SK-N-SH (cell line): Measurements from ENCODE around the gene AHNAK. TPM values are rescaled to one million over a fixed set of nuclear protein-coding genes. Genes with fewer than 3 reads are reported as not detected.

Source experiments
- CTCF ChIA-PET: fragments of 300-600, 350-600 bp; formaldehyde crosslinking; extraction: SDS; loops from one replicate; lab custom pipeline; 2021; lab: Yijun Ruan, JAX
- POLR2A ChIA-PET: fragments of 350-600 bp; sonication (Branson Sonifier 250); formaldehyde crosslinking; extraction: SDS; loops from one replicate; lab custom pipeline; 2020; ENCODE audit warnings: antibody characterized with exemption, inconsistent platforms; lab: Yijun Ruan, JAX
- DNase-seq: peaks from one replicate; pipeline ENCODE4 v3.0.0; 2012
- H2AFZ ChIP-seq: fragments of 200-600 bp; sonication (generic); 2 replicates; pipeline ENCODE4 v1.8.1; 2016; ENCODE audit warnings: antibody characterized with exemption, mild to moderate bottlenecking, low read depth
- H3F3A ChIP-seq: fragments of 200-600 bp; sonication (generic); replicated peaks from 2 replicates; pipeline ENCODE3; 2016; ENCODE audit warnings: antibody characterized with exemption, mild to moderate bottlenecking; ENCODE audit not compliant: insufficient read depth
- H3K27ac ChIP-seq, 2 experiments: fragments of 200-500 bp in 1 of 2; fragments of 200-600 bp in 1 of 2; sonication (Bioruptor generic) in 1 of 2; sonication (generic), shearing (Covaris generic) in 1 of 2; 2 replicates each; pipeline versions ENCODE4 v1.5.1 to v1.6.1; 2014 to 2016; ENCODE audit warnings: low read depth in 2 of 2, inconsistent platforms in 1 of 2, low read length in 1 of 2, mild to moderate bottlenecking in 1 of 2, mixed read lengths in 1 of 2
- H3K27me3 ChIP-seq: fragments of 200-600 bp; sonication (generic), shearing (Covaris generic); 2 replicates; pipeline ENCODE4 v1.6.1; 2016; ENCODE audit warnings: mixed run types; ENCODE audit not compliant: insufficient read depth
- H3K36me3 ChIP-seq, 2 experiments: fragments of 200-500 bp in 1 of 2; fragments of 200-600 bp in 1 of 2; sonication (Bioruptor generic) in 1 of 2; sonication (generic) in 1 of 2; replicated peaks in 1 of 2; 2 replicates each; pipeline versions ENCODE3 to v1.5.1; 2014 to 2016; ENCODE audit warnings: low read length in 1 of 2, mild to moderate bottlenecking in 1 of 2; ENCODE audit not compliant: insufficient read depth in 2 of 2, control insufficient read depth in 1 of 2
- H3K4me1 ChIP-seq, 2 experiments: fragments of 200-500 bp in 1 of 2; fragments of 200-600 bp in 1 of 2; sonication (Bioruptor generic) in 1 of 2; sonication (generic), shearing (Covaris generic) in 1 of 2; 2 replicates each; pipeline versions ENCODE4 v1.5.1 to v1.6.1; 2014 to 2016; ENCODE audit warnings: low read depth in 1 of 2, low read length in 1 of 2, mixed run types in 1 of 2; ENCODE audit not compliant: insufficient read depth in 2 of 2, control insufficient read depth in 1 of 2
- H3K4me2 ChIP-seq: fragments of 200-600 bp; sonication (generic), shearing (Covaris generic); 2 replicates; pipeline ENCODE4 v1.6.1; 2017; ENCODE audit warnings: mixed run types
- H3K4me3 ChIP-seq, 2 experiments: fragments of 200-500 bp in 1 of 2; fragments of 200-600 bp in 1 of 2; sonication (Bioruptor generic) in 1 of 2; sonication (generic), shearing (Covaris generic) in 1 of 2; 2 replicates each; pipeline versions ENCODE4 v1.5.1 to v1.8.1; 2014 to 2016; ENCODE audit warnings: low read depth in 2 of 2, inconsistent platforms in 1 of 2, low read length in 1 of 2, mild to moderate bottlenecking in 1 of 2, mixed read lengths in 1 of 2, moderate library complexity in 1 of 2
- H3K79me2 ChIP-seq: fragments of 200-600 bp; sonication (generic); 2 replicates; pipeline ENCODE4 v1.8.1; 2017; ENCODE audit warnings: mild to moderate bottlenecking; ENCODE audit not compliant: insufficient read depth
- H3K9ac ChIP-seq: fragments of 200-600 bp; sonication (generic); 2 replicates; pipeline ENCODE4 v1.6.1; 2017; ENCODE audit warnings: mixed run types
- H3K9me2 ChIP-seq: fragments of 200-600 bp; sonication (generic); 2 replicates; pipeline ENCODE4 v1.6.1; 2017; ENCODE audit warnings: mixed run types
- H3K9me3 ChIP-seq: fragments of 200-600 bp; sonication (generic); 2 replicates; pipeline ENCODE4 v1.6.1; 2017; ENCODE audit warnings: mixed run types, mild to moderate bottlenecking, moderate library complexity
- H4K20me1 ChIP-seq: fragments of 200-600 bp; sonication (generic); 2 replicates; pipeline ENCODE4 v1.6.1; 2017; ENCODE audit warnings: mild to moderate bottlenecking, mixed run types; ENCODE audit not compliant: insufficient read depth
- CHD2 ChIP-seq: fragments of 150-350 bp; IDR thresholded peaks from 2 replicates; pipeline ENCODE4 v1.6.1; 2018; ENCODE audit warnings: low read length; ENCODE audit not compliant: partially characterized antibody
- ELF1 ChIP-seq: IDR thresholded peaks from 2 replicates; pipeline ENCODE4 v1.4.0; 2012
- EP300 ChIP-seq, 2 experiments: IDR thresholded peaks; 2 replicates each; pipeline versions ENCODE4 v1.4.0 to v1.6.1; 2012; ENCODE audit warnings: borderline replicate concordance in 1 of 2, low read depth in 1 of 2, low read length in 1 of 2
- FOSL2 ChIP-seq: IDR thresholded peaks from 2 replicates; pipeline ENCODE4 v1.4.0; 2012; ENCODE audit warnings: low read depth, mild to moderate bottlenecking, moderate library complexity, borderline replicate concordance
- FOXJ3 ChIP-seq: sonication (generic); formaldehyde crosslinking; IDR thresholded peaks from 2 replicates; pipeline ENCODE4 v1.5.1; 2020; ENCODE audit warnings: mild to moderate bottlenecking, missing genetic modification reagents
- MEF2A ChIP-seq: IDR thresholded peaks from 2 replicates; pipeline ENCODE4 v1.4.0; 2012; ENCODE audit warnings: low read depth, borderline replicate concordance
- MXI1 ChIP-seq: IDR thresholded peaks from 2 replicates; pipeline ENCODE4 v1.6.1; 2012; ENCODE audit warnings: mild to moderate bottlenecking, low read depth, low read length, improper control_type of control experiment
- NFIC ChIP-seq: IDR thresholded peaks from 2 replicates; pipeline ENCODE4 v1.4.0; 2012; ENCODE audit warnings: borderline replicate concordance
- NRF1 ChIP-seq: IDR thresholded peaks from 2 replicates; pipeline ENCODE4 v1.6.1; 2012; ENCODE audit warnings: low read depth, mild to moderate bottlenecking, low read length
- RAD21 ChIP-seq: IDR thresholded peaks from 2 replicates; pipeline ENCODE4 v1.6.1; 2012; ENCODE audit warnings: mild to moderate bottlenecking, low read length
- RCOR1 ChIP-seq: fragments of 150-350 bp; IDR thresholded peaks from 2 replicates; pipeline ENCODE4 v1.6.1; 2017; ENCODE audit warnings: antibody characterized with exemption, low read length
- RXRA ChIP-seq: IDR thresholded peaks from 2 replicates; pipeline ENCODE4 v1.4.0; 2012; ENCODE audit warnings: low read depth, mild to moderate bottlenecking, borderline replicate concordance
- SMC3 ChIP-seq: IDR thresholded peaks from 2 replicates; pipeline ENCODE4 v1.6.1; 2012; ENCODE audit warnings: low read depth, low read length, improper control_type of control experiment
- TCF12 ChIP-seq: IDR thresholded peaks from 2 replicates; pipeline ENCODE4 v1.4.0; 2012
- YY1 ChIP-seq: IDR thresholded peaks from 2 replicates; pipeline ENCODE4 v1.4.0; 2012; ENCODE audit warnings: low read depth, mild to moderate bottlenecking
- WGBS: methylation state at CpG from one replicate; pipeline ENCODE4 v1.1.6; 2017; ENCODE audit warnings: low lambda C conversion rate; 5-methylcytosine and 5-hydroxymethylcytosine counted together
- polyA plus RNA-seq, 3 experiments: library from polyadenylated mRNA; depleted of rRNA; stranded (reverse); fragments of >200 nt; gene quantifications; 2 replicates each; pipeline ENCODE4 v1.2.3, GENCODE V29; 2012
- TF ChIP-seq, protein P1 (sequence below): IDR thresholded peaks from 2 replicates; pipeline ENCODE4; 2012
- TF ChIP-seq, protein P2 (sequence below): IDR thresholded peaks from 2 replicates; pipeline ENCODE4 v1.6.1; 2012; ENCODE audit warnings: mild to moderate bottlenecking, low read depth, low read length, moderate library complexity
- TF ChIP-seq, protein P3 (sequence below): fragments of 200-600 bp; sonication (generic); IDR thresholded peaks from 2 replicates; pipeline ENCODE4 v1.6.1; 2017; ENCODE audit warnings: antibody characterized with exemption, mild to moderate bottlenecking, moderate library complexity
- TF ChIP-seq, protein P4 (sequence below): IDR thresholded peaks from 2 replicates; pipeline ENCODE4 v1.4.0; 2012; ENCODE audit warnings: low read depth, borderline replicate concordance
- TF ChIP-seq, protein P5 (sequence below): fragments of 150-350 bp; IDR thresholded peaks from 2 replicates; pipeline ENCODE4 v1.6.1; 2017; ENCODE audit warnings: antibody characterized with exemption, low read length, low read depth, borderline replicate concordance

The AHNAK gene
- polyA plus RNA-seq, 1 of the 3 experiments (the other 2 are of a cell fraction), result 57.8 TPM

DNA sequence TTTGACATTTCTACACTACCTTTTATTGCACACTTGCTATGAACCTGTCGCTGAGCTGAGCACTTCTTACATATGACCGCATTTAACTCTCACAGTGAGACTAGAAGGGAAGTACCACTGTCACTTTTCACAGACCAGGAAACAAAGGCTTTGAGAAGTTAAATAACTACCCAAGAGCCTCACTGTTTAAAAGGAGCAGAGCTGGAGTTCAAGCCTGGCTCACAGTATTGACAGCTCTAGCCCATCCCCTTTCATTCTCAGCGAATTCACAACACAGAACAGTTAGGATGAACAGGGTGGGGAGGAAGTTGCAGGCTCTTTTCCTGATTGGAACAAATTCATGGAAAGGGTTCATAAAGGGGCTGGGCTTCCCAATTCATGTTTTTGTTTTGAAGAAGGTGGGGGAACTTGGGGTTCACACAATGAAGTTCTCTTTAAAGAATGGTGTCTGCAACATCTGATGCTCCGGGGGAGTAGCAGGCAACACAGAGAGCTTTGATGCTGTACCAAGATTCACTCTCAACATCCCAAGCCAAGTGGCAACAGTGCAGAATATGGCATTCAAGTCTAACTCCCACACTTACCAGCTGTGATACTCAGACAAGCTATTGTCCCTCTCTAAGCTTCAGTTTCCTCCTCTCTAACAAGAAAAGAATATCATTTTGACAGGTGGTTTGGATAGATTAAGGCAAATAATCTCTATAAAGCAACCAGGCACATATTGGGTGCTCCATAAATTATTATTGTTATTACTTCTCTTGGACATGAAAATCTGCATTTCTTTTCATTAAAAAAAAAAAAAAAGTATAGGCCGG is 110.6 kb downstream of the AHNAK start:
- ChIA-PET CTCF (interaction anchor here (0.9 to 3.2 kb wide), 3 partner anchors 12 to 107 kb away, joined by 6 to 16 read pairs (median 9); no protein-coding TSS in a partner anchor), POLR2A (no interaction called here)
- peaks cover 18% of the 10 kb centered on the region for H3F3A ChIP-seq
- no peaks in the 10 kb centered on the region for H3K79me2 ChIP-seq
- no peaks in the 10 kb centered on the region for H3K9me3 ChIP-seq
- DNase-seq, result no peak
- TF ChIP-seq, protein P1, sequence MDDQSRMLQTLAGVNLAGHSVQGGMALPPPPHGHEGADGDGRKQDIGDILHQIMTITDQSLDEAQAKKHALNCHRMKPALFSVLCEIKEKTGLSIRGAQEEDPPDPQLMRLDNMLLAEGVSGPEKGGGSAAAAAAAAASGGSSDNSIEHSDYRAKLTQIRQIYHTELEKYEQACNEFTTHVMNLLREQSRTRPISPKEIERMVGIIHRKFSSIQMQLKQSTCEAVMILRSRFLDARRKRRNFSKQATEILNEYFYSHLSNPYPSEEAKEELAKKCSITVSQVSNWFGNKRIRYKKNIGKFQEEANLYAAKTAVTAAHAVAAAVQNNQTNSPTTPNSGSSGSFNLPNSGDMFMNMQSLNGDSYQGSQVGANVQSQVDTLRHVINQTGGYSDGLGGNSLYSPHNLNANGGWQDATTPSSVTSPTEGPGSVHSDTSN, result no peak
- TF ChIP-seq CHD2 (no peak), RAD21 (no peak), NRF1 (no peak), MXI1 (no peak), YY1 (no peak), FOSL2 (no peak), ELF1 (no peak), NFIC (no peak), EP300 (IDR thresholded peaks at IDR 0.05; ENCODE audit: borderline replicate concordance in 1 of 2, low read depth in 1 of 2, low read length in 1 of 2) (no peak), TCF12 (no peak), FOXJ3 (CRISPR knock-in tag) (no peak), SMC3 (no peak), MEF2A (no peak), RCOR1 (no peak), RXRA (no peak)
- TF ChIP-seq, protein P2, sequence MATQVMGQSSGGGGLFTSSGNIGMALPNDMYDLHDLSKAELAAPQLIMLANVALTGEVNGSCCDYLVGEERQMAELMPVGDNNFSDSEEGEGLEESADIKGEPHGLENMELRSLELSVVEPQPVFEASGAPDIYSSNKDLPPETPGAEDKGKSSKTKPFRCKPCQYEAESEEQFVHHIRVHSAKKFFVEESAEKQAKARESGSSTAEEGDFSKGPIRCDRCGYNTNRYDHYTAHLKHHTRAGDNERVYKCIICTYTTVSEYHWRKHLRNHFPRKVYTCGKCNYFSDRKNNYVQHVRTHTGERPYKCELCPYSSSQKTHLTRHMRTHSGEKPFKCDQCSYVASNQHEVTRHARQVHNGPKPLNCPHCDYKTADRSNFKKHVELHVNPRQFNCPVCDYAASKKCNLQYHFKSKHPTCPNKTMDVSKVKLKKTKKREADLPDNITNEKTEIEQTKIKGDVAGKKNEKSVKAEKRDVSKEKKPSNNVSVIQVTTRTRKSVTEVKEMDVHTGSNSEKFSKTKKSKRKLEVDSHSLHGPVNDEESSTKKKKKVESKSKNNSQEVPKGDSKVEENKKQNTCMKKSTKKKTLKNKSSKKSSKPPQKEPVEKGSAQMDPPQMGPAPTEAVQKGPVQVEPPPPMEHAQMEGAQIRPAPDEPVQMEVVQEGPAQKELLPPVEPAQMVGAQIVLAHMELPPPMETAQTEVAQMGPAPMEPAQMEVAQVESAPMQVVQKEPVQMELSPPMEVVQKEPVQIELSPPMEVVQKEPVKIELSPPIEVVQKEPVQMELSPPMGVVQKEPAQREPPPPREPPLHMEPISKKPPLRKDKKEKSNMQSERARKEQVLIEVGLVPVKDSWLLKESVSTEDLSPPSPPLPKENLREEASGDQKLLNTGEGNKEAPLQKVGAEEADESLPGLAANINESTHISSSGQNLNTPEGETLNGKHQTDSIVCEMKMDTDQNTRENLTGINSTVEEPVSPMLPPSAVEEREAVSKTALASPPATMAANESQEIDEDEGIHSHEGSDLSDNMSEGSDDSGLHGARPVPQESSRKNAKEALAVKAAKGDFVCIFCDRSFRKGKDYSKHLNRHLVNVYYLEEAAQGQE, result no peak
- TF ChIP-seq, protein P3, sequence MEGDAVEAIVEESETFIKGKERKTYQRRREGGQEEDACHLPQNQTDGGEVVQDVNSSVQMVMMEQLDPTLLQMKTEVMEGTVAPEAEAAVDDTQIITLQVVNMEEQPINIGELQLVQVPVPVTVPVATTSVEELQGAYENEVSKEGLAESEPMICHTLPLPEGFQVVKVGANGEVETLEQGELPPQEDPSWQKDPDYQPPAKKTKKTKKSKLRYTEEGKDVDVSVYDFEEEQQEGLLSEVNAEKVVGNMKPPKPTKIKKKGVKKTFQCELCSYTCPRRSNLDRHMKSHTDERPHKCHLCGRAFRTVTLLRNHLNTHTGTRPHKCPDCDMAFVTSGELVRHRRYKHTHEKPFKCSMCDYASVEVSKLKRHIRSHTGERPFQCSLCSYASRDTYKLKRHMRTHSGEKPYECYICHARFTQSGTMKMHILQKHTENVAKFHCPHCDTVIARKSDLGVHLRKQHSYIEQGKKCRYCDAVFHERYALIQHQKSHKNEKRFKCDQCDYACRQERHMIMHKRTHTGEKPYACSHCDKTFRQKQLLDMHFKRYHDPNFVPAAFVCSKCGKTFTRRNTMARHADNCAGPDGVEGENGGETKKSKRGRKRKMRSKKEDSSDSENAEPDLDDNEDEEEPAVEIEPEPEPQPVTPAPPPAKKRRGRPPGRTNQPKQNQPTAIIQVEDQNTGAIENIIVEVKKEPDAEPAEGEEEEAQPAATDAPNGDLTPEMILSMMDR, result no peak
- TF ChIP-seq, protein P4, sequence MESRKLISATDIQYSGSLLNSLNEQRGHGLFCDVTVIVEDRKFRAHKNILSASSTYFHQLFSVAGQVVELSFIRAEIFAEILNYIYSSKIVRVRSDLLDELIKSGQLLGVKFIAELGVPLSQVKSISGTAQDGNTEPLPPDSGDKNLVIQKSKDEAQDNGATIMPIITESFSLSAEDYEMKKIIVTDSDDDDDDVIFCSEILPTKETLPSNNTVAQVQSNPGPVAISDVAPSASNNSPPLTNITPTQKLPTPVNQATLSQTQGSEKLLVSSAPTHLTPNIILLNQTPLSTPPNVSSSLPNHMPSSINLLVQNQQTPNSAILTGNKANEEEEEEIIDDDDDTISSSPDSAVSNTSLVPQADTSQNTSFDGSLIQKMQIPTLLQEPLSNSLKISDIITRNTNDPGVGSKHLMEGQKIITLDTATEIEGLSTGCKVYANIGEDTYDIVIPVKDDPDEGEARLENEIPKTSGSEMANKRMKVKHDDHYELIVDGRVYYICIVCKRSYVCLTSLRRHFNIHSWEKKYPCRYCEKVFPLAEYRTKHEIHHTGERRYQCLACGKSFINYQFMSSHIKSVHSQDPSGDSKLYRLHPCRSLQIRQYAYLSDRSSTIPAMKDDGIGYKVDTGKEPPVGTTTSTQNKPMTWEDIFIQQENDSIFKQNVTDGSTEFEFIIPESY, result no peak
- TF ChIP-seq, protein P5, sequence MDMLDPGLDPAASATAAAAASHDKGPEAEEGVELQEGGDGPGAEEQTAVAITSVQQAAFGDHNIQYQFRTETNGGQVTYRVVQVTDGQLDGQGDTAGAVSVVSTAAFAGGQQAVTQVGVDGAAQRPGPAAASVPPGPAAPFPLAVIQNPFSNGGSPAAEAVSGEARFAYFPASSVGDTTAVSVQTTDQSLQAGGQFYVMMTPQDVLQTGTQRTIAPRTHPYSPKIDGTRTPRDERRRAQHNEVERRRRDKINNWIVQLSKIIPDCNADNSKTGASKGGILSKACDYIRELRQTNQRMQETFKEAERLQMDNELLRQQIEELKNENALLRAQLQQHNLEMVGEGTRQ, result no peak
- no peaks in the 10 kb centered on the region for H4K20me1 ChIP-seq
- H3K36me3 ChIP-seq, result no peaks in the 10 kb centered on the region
- no peak overlapping the region for H3K9ac ChIP-seq
- H3K4me3 ChIP-seq, result no peak overlapping the region
- H3K4me2 ChIP-seq, result no peak overlapping the region
- peaks cover 6 to 14% of the 10 kb centered on the region in 2 experiments; a peak in 2 of 4 replicates for H3K4me1 ChIP-seq
- H3K27ac ChIP-seq, result no peak overlapping the region
- WGBS, result 88% methylated on average over 5 of the region's 5 CpGs
- H3K27me3 ChIP-seq, result no peaks in the 10 kb centered on the region
- H3K9me2 ChIP-seq, result no peaks in the 10 kb centered on the region
- H2AFZ ChIP-seq, result no peak overlapping the region
